DND-41 (cell line): ENCODE measurements around the gene GPC5.

Source experiments
- CTCF ChIP-seq: IDR thresholded peaks from 2 replicates; pipeline ENCODE4 v1.5.1; 2012; ENCODE audit warnings: borderline replicate concordance, low read length, moderate library complexity, mild to moderate bottlenecking; ENCODE audit not compliant: poor library complexity, severe bottlenecking; ENCODE audit errors: extremely low read depth
- EZH2 ChIP-seq: IDR thresholded peaks from 3 replicates; pipeline ENCODE4 v1.6.1; 2012; ENCODE audit warnings: borderline replicate concordance, low read depth, mild to moderate bottlenecking, moderate library complexity, low read length, inconsistent platforms; ENCODE audit not compliant: severe bottlenecking

- TF ChIP-seq CTCF (no peak), EZH2 (no peak)
These were observed 986.0 kb downstream of the GPC5 start for GRCh38 chr13:92384410-92384809.
